GM18858 (cell line): ENCODE data around the gene SLCO3A1.
"Not testable (repeated sequence)": the region's sequence is repeated elsewhere in the genome, so short reads cannot be mapped to it uniquely, and the experiment has no call there.

Source experiments
- ATAC-seq: cut with Tn5 transposase; IDR thresholded peaks from one replicate; pipeline ENCODE4 v1.9.1; 2021; ENCODE audit not compliant: unreplicated experiment

The SLCO3A1 gene

GRCh38 chr15:92028389-92028724 is 174.8 kb downstream of the SLCO3A1 start:
- no peak for ATAC-seq

- no peak for ATAC-seq
These were observed 176.3 kb downstream of the SLCO3A1 start for GRCh38 chr15:92029767-92030166.

- no peak for ATAC-seq
These were observed 179.8 kb downstream of the SLCO3A1 start for GRCh38 chr15:92033314-92033713.

- ATAC-seq = no peak
These were observed 180.2 kb downstream of the SLCO3A1 start for GRCh38 chr15:92033723-92034122.

- no peak for ATAC-seq
These were observed 180.7 kb downstream of the SLCO3A1 start for GRCh38 chr15:92034227-92034626.

DNA sequence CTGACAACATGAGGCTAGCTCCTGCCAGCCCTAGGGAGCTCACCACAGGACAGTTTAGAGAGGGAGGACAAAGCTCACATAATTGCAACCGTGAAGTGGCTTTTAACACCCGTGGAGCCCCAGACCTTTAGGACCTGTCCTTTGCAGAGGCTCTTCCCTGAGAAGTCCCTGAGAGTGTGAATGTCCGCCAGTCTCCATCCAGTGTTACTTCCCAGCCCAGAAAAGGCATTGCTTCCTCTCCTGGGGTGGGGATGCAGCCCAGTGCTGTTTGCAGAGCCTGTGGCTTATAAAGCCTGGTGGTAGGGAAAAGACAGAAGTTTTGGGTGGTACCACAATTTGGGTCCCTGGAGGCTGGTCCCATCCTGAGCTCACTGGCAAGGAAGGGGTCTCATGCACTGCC is 182.0 kb downstream of the SLCO3A1 start:
- no peak for ATAC-seq

GRCh38 chr15:92035961-92036360 is 182.5 kb downstream of the SLCO3A1 start:
- no peak for ATAC-seq

DNA sequence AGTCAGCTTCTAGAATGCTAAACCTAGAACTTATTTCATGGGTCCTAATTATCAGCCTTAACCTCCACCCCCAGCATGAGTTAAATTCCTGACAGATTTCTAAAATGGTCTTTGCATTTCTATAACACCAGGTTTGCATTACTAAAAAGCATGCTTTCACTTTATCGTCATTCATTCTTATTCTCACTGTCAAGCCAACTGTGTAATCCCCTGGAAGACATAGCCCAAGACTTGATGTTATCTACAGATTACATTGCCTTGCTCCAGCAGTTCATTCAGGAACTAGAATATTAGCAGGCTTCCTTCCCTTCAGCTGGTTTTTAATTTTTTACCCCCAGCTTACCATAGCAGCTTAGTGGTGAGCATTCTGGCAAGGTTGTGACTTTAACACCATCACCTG is 184.0 kb downstream of the SLCO3A1 start:
- ATAC-seq = no peak

- no peak for ATAC-seq
These were observed 186.8 kb downstream of the SLCO3A1 start for GRCh38 chr15:92040350-92040749.

DNA sequence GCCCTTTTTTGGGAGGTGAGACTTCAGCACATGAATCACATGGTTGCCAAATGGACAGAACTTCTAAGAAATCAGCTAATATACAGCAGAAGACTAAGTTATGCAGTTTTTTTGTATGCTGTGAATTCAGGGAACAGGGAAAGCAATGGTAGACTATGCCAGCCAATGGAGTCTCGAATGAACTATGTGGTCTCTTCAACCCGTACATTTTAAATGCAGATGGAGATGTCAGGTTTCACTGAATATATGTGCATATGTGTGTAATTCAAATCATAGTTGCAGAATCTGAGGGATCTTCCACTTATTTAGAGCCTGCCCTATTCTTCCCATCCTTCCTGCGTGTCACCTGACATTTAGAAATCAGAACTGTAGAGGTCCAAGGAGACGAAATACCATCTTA is 187.9 kb downstream of the SLCO3A1 start:
- ATAC-seq = no peak

GRCh38 chr15:92043283-92043682 is 189.8 kb downstream of the SLCO3A1 start:
- no peak for ATAC-seq

GRCh38 chr15:92044203-92044909 is 190.8 kb downstream of the SLCO3A1 start:
- no peak for ATAC-seq

GRCh38 chr15:92047900-92048299 is 194.4 kb downstream of the SLCO3A1 start:
- no peak for ATAC-seq

DNA sequence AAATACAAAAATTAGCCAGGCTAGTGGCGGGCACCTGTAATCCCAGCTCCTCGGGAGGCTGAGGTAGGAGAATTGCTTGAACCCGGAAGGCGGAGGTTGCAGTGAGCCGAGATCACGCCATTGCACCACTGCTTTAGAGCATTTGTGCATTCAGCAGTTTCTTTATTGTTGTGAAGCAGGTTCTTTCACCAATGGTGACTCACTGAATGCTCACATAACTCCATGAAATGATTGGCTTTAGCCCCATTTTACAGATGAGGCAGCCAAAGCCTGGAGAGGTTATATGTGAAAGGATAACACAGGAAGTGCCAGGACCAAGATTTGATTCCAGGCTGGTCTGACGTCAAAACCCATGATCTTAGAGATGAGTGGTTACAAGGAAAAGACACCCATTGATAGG is 195.2 kb downstream of the SLCO3A1 start:
- no peak for ATAC-seq

GRCh38 chr15:92049290-92049989 is 195.9 kb downstream of the SLCO3A1 start:
- no peak for ATAC-seq

DNA sequence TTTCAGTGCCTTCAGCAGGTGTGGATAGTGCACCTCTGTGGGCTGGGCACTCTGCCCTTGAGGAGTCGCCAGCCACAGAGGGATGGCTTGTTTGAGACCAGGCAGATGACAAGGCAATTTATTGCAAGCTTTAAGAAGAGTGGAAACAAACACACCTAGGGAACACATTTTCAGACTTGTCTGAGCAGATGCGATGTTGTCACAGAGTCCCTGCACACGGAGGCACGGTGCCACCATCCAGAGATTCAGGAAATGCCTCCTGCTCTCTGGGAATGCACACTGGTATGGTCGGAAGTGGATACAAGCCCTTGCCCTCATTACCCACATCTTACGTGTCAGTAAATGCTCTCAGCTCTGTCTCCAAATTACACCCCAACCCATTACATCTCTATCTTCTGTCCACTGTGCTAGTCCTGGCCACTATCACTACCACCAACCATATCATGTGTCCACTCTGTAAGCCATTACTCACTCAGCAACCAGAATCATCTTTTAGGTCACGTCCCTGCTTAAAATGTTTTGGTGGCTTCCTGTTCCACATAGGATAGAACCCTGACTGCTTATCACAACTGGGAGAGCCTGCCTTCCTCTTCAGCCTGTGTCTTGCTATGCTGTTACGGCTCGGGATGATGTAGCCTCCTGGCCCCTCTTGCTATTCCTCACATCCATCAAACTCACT is 196.9 kb downstream of the SLCO3A1 start:
- ATAC-seq = no peak

DNA sequence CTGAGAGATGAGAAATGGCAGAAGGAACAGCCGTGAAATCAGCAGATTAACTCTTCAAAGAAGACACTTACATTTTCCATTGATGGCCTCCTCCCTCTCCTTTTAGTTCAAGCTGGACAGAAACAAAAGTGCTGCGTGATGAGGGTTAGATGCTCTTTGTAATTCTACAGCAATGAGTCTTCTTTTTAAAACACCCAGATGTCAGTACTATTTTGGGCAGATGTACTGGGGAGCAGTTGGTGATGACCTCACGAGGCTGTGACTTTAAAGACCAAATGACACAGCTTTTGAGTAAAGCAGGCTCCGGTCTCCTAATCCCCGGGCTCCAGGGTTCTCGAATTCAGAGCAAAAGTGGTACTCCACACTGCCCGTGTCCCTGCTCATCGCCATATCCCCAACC is 198.2 kb downstream of the SLCO3A1 start:
- ATAC-seq = no peak

DNA sequence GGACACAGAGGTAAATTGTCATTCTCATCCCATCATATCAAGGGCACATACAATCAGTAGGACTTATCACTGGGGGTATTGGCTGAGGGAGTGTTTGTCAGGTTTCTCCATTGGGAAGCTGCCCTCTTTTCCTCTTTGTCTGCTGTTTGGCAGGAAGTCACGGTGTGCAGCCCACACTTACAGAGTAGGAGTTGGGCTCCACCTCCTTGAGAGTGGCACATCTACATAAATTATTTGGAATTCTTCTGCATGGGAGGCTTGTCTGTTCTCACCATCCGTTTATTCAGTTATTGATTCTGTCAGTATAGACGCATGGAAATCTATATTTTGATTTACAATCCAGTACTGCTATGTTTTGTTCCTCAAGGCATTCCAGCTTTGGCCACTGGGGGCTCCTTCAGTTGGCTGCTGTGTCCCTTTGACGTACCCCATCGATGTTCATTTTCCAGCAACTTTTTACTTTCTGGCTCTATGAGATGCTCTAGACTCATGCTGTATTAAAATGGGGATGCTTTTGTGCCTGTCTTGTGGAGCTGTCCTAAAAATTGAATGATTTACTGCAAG is 200.3 kb downstream of the SLCO3A1 start:
- ATAC-seq = no peak

- ATAC-seq = no peak
These were observed 203.4 kb downstream of the SLCO3A1 start for GRCh38 chr15:92056875-92057274.

GRCh38 chr15:92059036-92059970 is 205.8 kb downstream of the SLCO3A1 start:
- ATAC-seq = no peak

DNA sequence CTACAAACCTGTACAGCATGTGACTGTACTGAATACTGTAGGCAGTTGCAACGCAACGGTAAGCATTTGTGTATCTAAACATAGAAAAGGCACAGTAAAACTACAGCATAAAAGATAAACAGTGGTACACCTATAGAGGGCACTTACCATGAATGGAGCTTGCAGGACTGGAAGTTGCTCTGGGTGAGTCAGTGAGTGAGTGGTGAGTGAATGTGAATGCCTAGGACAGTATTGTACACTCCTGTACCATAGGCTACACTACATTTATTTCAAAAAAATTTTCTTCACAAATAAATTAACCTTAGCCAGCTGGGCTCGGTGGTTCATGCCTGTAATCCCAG is 206.4 kb downstream of the SLCO3A1 start:
- ATAC-seq = not testable (repeated sequence)
